WTC11 (cell line): ENCODE data around the gene TMEM54. TPM values are rescaled to one million over a fixed set of nuclear protein-coding genes. Genes with fewer than 3 reads are reported as not detected.

ENCODE experiments used
- ATAC-seq: fragments of 200-7000 bp; cut with Tn5 transposase; 2 replicates; pipeline ENCODE4 v1.10.0; 2021; ENCODE audit warnings: mild to moderate bottlenecking, moderate library complexity
- CTCF ChIA-PET: fragments of 300-600 bp; sonication (Branson Sonifier 250); formaldehyde crosslinking; loops from one replicate; lab custom pipeline; 2021; ENCODE audit warnings: antibody characterized with exemption; lab: Charles Lee
- POLR2A ChIA-PET: fragments of 350-600 bp; sonication (Branson Sonifier 250); formaldehyde crosslinking; loops from one replicate; lab custom pipeline; 2021; ENCODE audit warnings: antibody characterized with exemption; lab: Charles Lee
- DNase-seq: peaks from one replicate; pipeline ENCODE4 v3.0.0; 2021; ENCODE audit warnings: low spot score
- H3K27ac Mint-ChIP-seq: 2 replicates; pipeline ENCODE4 v1.8.0; 2021; ENCODE audit warnings: mixed read lengths
- H3K27me3 Mint-ChIP-seq: 2 replicates; pipeline ENCODE4 v1.8.0; 2021; ENCODE audit warnings: low read depth, mild to moderate bottlenecking, moderate library complexity, mixed read lengths
- H3K36me3 Mint-ChIP-seq: 2 replicates; pipeline ENCODE4 v1.8.0; 2021; ENCODE audit warnings: mixed read lengths
- H3K4me1 Mint-ChIP-seq: 2 replicates; pipeline ENCODE4 v1.8.0; 2022; ENCODE audit warnings: mixed read lengths
- H3K4me3 Mint-ChIP-seq: 2 replicates; pipeline ENCODE4 v1.8.0; 2021; ENCODE audit warnings: mild to moderate bottlenecking, moderate library complexity, mixed read lengths
- H3K9me3 Mint-ChIP-seq: 2 replicates; pipeline ENCODE4 v1.8.0; 2021; ENCODE audit warnings: mixed read lengths
- ELF4 ChIP-seq: sonication (generic); formaldehyde crosslinking; IDR thresholded peaks from 2 replicates; pipeline ENCODE4 v1.8.1; 2022; ENCODE audit warnings: low read depth, mild to moderate bottlenecking, moderate library complexity, missing genetic modification reagents
- EMX1 ChIP-seq: fragments of 250-450 bp; sonication (Bioruptor Pico); IDR thresholded peaks from 2 replicates; pipeline ENCODE4 v1.8.0; 2021; ENCODE audit warnings: mild to moderate bottlenecking
- ETV6 ChIP-seq: sonication (generic); formaldehyde crosslinking; IDR thresholded peaks from 2 replicates; pipeline ENCODE4 v1.8.1; 2022; ENCODE audit warnings: mild to moderate bottlenecking, missing genetic modification reagents
- GABPB1 ChIP-seq: sonication (generic); formaldehyde crosslinking; IDR thresholded peaks from 2 replicates; pipeline ENCODE4 v1.8.1; 2023; ENCODE audit warnings: mild to moderate bottlenecking, missing genetic modification reagents
- GTF2I ChIP-seq: fragments of 250-450 bp; sonication (Bioruptor Pico); conservative IDR thresholded peaks from 2 replicates; pipeline ENCODE4 v1.4.0; 2021; ENCODE audit warnings: mild to moderate bottlenecking
- IRF2 ChIP-seq: sonication (generic); formaldehyde crosslinking; IDR thresholded peaks from 2 replicates; pipeline ENCODE4 v1.8.0; 2022; ENCODE audit warnings: low read depth, missing genetic modification reagents, borderline replicate concordance
- NFYB ChIP-seq: sonication (generic); formaldehyde crosslinking; conservative IDR thresholded peaks from 2 replicates; pipeline ENCODE4 v1.8.0; 2022; ENCODE audit warnings: low read depth, missing genetic modification reagents
- NR1H2 ChIP-seq: sonication (generic); formaldehyde crosslinking; IDR thresholded peaks from 2 replicates; pipeline ENCODE4 v1.9.0; 2021; ENCODE audit warnings: mild to moderate bottlenecking, moderate library complexity, missing genetic modification reagents
- NR3C1 ChIP-seq: sonication (generic); formaldehyde crosslinking; conservative IDR thresholded peaks from 2 replicates; pipeline ENCODE4 v1.8.1; 2023; ENCODE audit warnings: low read depth, mild to moderate bottlenecking, missing genetic modification reagents
- OVOL2 ChIP-seq: fragments of 250-450 bp; sonication (Bioruptor Pico); IDR thresholded peaks from 2 replicates; pipeline ENCODE4 v1.9.0; 2021; ENCODE audit warnings: mild to moderate bottlenecking, borderline replicate concordance
- PRRX2 ChIP-seq: fragments of 250-450 bp; sonication (Bioruptor Pico); IDR thresholded peaks from 2 replicates; pipeline ENCODE4 v1.8.0; 2021; ENCODE audit warnings: mild to moderate bottlenecking
- RELA ChIP-seq: sonication (generic); formaldehyde crosslinking; IDR thresholded peaks from 2 replicates; pipeline ENCODE4 v1.8.1; 2022; ENCODE audit warnings: missing genetic modification reagents, mild to moderate bottlenecking, borderline replicate concordance
- SOX15 ChIP-seq: fragments of 250-450 bp; sonication (Bioruptor Pico); IDR thresholded peaks from 2 replicates; pipeline ENCODE4 v1.9.0; 2021; ENCODE audit warnings: mild to moderate bottlenecking
- TEAD4 ChIP-seq: sonication (generic); formaldehyde crosslinking; IDR thresholded peaks from 2 replicates; pipeline ENCODE4 v1.8.0; 2022; ENCODE audit warnings: mild to moderate bottlenecking, missing genetic modification reagents
- ZNF263 ChIP-seq: sonication (generic); formaldehyde crosslinking; IDR thresholded peaks from 2 replicates; pipeline ENCODE4 v1.8.1; 2022; ENCODE audit warnings: low read depth, mild to moderate bottlenecking, moderate library complexity, missing genetic modification reagents
- ZNF317 ChIP-seq: sonication (generic); formaldehyde crosslinking; IDR thresholded peaks from 2 replicates; pipeline ENCODE4 v1.8.1; 2023; ENCODE audit warnings: low read depth, mild to moderate bottlenecking, moderate library complexity, missing genetic modification reagents, borderline replicate concordance
- total RNA-seq: library from RNA; stranded (reverse); gene quantifications from 3 replicates; pipeline ENCODE4 v1.2.3, GENCODE V29; 2021
- TF ChIP-seq, protein P1 (sequence below): fragments of 250-450 bp; sonication (Bioruptor Pico); IDR thresholded peaks from 2 replicates; pipeline ENCODE4 v1.8.0; 2021; ENCODE audit warnings: mild to moderate bottlenecking
- TF ChIP-seq, protein P2 (sequence below): sonication (generic); formaldehyde crosslinking; IDR thresholded peaks from 2 replicates; pipeline ENCODE4 v1.8.1; 2022; ENCODE audit warnings: mild to moderate bottlenecking, missing genetic modification reagents, moderate library complexity, borderline replicate concordance
- TF ChIP-seq, protein P3 (sequence below): fragments of 250-450 bp; sonication (Bioruptor Pico); IDR thresholded peaks from 2 replicates; pipeline ENCODE4 v1.9.0; 2021; ENCODE audit warnings: mild to moderate bottlenecking
- TF ChIP-seq, protein P4 (sequence below): sonication (generic); formaldehyde crosslinking; IDR thresholded peaks from 2 replicates; pipeline ENCODE4 v1.8.0; 2023; ENCODE audit warnings: mild to moderate bottlenecking, missing genetic modification reagents
- TF ChIP-seq, protein P5 (sequence below): sonication (generic); formaldehyde crosslinking; IDR thresholded peaks from 2 replicates; pipeline ENCODE4 v1.8.1; 2023; ENCODE audit warnings: mild to moderate bottlenecking, missing genetic modification reagents
- TF ChIP-seq, protein P6 (sequence below): sonication (generic); formaldehyde crosslinking; IDR thresholded peaks from 2 replicates; pipeline ENCODE4 v1.8.0; 2023; ENCODE audit warnings: missing genetic modification reagents

The TMEM54 gene
- total RNA-seq, 1 experiment from 2014 or later = 20.7 TPM

DNA sequence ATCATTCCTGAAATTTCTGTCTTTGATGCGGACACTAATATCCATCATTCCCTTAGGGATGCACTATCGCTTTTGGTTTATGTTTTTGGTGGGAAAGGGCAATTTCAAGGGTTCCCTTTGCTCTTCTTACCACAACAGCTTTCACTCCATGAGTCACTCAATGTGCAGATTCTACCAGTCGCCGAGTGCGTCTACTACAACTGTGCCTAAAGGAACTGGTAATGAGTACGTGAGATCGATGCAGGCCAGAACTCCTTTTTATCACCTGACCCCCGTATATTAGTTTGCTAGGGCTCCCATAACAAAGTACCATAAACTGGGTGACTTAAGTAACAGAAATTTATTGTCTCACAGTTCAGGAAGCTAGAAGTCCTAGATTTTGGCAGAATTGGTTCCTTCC, 27.5 kb upstream of the TMEM54 start:
- ATAC-seq (no peak), DNase-seq (no peak)
- peaks cover 23% of the 10 kb centered on the region for H3K4me1 Mint-ChIP-seq
- TF ChIP-seq OVOL2 (CRISPR knock-in tag) (no peak), SOX15 (CRISPR knock-in tag) (no peak)
- H3K27me3 Mint-ChIP-seq = peaks cover 56% of the 10 kb centered on the region
- CTCF ChIA-PET = interaction anchor here (1.3 kb wide), 1 partner anchor 36 kb away, joined by 4 read pairs; no protein-coding TSS in a partner anchor
- H3K36me3 Mint-ChIP-seq = no peaks in the 10 kb centered on the region
- no peak overlapping the region for H3K27ac Mint-ChIP-seq
- H3K4me3 Mint-ChIP-seq = no peak overlapping the region
- no peaks in the 10 kb centered on the region for H3K9me3 Mint-ChIP-seq
- POLR2A ChIA-PET = no interaction called here

DNA sequence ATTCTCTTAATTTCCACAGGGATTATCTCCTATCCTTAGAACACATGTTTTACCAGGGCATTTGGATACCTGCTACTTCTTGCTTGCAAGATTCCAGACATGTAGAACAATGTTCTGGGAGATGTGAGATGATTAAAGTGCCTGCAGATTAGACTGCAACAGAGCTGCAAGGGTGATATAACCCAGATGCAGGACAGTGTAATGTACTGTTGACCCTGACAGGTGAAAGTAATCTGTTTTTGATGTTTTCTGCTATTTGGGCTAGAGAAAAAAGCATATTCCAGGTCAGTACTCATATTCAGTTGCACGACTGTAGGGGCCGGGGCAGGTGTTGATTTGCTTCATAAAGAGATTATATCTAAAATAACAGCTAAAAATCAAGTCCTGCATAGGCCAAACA, 27.1 kb upstream of the TMEM54 start:
- Mint-ChIP-seq H3K27me3 (peaks cover 60% of the 10 kb centered on the region), H3K36me3 (no peaks in the 10 kb centered on the region), H3K27ac (no peak overlapping the region), H3K4me1 (peaks cover 21% of the 10 kb centered on the region), H3K9me3 (no peaks in the 10 kb centered on the region), H3K4me3 (no peak overlapping the region)
- CTCF ChIA-PET = no interaction called here
- DNase-seq (no peak), ATAC-seq (no peak)
- TF ChIP-seq NR3C1 (CRISPR knock-in tag) (no peak), GTF2I (CRISPR knock-in tag) (no peak), NFYB (no peak), ZNF263 (no peak)
- TF ChIP-seq, protein P1, sequence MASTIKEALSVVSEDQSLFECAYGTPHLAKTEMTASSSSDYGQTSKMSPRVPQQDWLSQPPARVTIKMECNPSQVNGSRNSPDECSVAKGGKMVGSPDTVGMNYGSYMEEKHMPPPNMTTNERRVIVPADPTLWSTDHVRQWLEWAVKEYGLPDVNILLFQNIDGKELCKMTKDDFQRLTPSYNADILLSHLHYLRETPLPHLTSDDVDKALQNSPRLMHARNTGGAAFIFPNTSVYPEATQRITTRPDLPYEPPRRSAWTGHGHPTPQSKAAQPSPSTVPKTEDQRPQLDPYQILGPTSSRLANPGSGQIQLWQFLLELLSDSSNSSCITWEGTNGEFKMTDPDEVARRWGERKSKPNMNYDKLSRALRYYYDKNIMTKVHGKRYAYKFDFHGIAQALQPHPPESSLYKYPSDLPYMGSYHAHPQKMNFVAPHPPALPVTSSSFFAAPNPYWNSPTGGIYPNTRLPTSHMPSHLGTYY = no peak
- POLR2A ChIA-PET = no interaction called here

DNA sequence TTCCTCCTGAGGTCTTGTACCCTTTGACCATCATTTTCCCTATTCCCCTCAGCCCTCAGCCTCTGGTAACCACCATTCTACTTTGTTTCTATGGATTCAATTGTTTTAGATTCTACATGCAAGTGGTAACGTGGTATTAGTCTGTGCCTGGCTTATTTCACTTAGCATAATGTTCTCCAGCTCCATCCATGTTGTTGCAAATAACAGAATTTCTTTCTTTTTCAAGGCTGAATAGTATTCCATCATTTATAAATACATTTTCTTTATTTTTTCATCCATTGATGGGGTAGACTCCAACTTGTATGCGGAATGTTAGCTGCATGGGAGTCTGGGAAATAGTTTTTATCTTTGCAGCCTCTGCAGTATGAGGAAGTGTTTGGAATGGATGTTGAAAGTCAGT, 26.3 kb upstream of the TMEM54 start:
- Mint-ChIP-seq H3K27me3 (peaks cover 69% of the 10 kb centered on the region), H3K4me3 (no peak overlapping the region)
- ATAC-seq = no peak

DNA sequence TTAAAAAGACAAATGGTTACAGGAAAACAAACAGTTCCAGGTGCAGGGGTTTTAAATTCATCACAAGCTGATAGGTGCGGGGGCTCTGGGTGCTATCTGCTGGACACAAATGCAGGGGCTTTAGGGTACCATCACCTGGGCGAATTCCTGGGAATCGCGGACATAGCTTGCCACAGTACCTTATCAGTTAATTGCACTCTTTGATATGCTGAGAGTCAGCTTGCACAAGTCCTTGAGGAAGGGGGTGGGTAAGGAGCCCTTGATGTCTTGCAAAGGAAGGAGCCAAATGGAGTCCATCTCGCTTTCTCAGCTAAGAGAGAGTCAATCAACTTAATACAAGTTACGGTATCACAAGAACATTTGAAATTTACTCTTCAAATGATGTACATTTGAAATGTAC, 25.4 kb upstream of the TMEM54 start:
- no peak overlapping the region for H3K27ac Mint-ChIP-seq
- no peak for ATAC-seq
- H3K27me3 Mint-ChIP-seq = peaks cover 78% of the 10 kb centered on the region
- H3K36me3 Mint-ChIP-seq = no peaks in the 10 kb centered on the region
- no peaks in the 10 kb centered on the region for H3K9me3 Mint-ChIP-seq
- H3K4me3 Mint-ChIP-seq = peak overlapping the region; percentile 85
- H3K4me1 Mint-ChIP-seq = peaks cover 21% of the 10 kb centered on the region
- CTCF ChIA-PET = interaction anchor here (0.6 to 3.7 kb wide), 11 partner anchors 7 to 214 kb away, joined by 3 to 29 read pairs (median 7); no protein-coding TSS in a partner anchor
- no peak for DNase-seq
- POLR2A ChIA-PET = interaction anchor here (0.6 to 0.7 kb wide), 3 partner anchors 40 to 1680 kb away, joined by 3 to 6 read pairs (median 4); no protein-coding TSS in a partner anchor
- TF ChIP-seq, protein P2, sequence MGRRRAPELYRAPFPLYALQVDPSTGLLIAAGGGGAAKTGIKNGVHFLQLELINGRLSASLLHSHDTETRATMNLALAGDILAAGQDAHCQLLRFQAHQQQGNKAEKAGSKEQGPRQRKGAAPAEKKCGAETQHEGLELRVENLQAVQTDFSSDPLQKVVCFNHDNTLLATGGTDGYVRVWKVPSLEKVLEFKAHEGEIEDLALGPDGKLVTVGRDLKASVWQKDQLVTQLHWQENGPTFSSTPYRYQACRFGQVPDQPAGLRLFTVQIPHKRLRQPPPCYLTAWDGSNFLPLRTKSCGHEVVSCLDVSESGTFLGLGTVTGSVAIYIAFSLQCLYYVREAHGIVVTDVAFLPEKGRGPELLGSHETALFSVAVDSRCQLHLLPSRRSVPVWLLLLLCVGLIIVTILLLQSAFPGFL = no peak
- TF ChIP-seq ETV6 (no peak), EMX1 (CRISPR knock-in tag) (no peak), NFYB (no peak)
- TF ChIP-seq, protein P3, sequence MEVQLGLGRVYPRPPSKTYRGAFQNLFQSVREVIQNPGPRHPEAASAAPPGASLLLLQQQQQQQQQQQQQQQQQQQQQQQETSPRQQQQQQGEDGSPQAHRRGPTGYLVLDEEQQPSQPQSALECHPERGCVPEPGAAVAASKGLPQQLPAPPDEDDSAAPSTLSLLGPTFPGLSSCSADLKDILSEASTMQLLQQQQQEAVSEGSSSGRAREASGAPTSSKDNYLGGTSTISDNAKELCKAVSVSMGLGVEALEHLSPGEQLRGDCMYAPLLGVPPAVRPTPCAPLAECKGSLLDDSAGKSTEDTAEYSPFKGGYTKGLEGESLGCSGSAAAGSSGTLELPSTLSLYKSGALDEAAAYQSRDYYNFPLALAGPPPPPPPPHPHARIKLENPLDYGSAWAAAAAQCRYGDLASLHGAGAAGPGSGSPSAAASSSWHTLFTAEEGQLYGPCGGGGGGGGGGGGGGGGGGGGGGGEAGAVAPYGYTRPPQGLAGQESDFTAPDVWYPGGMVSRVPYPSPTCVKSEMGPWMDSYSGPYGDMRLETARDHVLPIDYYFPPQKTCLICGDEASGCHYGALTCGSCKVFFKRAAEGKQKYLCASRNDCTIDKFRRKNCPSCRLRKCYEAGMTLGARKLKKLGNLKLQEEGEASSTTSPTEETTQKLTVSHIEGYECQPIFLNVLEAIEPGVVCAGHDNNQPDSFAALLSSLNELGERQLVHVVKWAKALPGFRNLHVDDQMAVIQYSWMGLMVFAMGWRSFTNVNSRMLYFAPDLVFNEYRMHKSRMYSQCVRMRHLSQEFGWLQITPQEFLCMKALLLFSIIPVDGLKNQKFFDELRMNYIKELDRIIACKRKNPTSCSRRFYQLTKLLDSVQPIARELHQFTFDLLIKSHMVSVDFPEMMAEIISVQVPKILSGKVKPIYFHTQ = no peak
- TF ChIP-seq, protein P4, sequence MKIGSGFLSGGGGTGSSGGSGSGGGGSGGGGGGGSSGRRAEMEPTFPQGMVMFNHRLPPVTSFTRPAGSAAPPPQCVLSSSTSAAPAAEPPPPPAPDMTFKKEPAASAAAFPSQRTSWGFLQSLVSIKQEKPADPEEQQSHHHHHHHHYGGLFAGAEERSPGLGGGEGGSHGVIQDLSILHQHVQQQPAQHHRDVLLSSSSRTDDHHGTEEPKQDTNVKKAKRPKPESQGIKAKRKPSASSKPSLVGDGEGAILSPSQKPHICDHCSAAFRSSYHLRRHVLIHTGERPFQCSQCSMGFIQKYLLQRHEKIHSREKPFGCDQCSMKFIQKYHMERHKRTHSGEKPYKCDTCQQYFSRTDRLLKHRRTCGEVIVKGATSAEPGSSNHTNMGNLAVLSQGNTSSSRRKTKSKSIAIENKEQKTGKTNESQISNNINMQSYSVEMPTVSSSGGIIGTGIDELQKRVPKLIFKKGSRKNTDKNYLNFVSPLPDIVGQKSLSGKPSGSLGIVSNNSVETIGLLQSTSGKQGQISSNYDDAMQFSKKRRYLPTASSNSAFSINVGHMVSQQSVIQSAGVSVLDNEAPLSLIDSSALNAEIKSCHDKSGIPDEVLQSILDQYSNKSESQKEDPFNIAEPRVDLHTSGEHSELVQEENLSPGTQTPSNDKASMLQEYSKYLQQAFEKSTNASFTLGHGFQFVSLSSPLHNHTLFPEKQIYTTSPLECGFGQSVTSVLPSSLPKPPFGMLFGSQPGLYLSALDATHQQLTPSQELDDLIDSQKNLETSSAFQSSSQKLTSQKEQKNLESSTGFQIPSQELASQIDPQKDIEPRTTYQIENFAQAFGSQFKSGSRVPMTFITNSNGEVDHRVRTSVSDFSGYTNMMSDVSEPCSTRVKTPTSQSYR (CRISPR knock-in tag) = no peak

More for the DNA sequence above, 26.3 kb upstream of the TMEM54 start:
- DNase-seq = no peak
- H3K27ac Mint-ChIP-seq = no peak overlapping the region
- H3K9me3 Mint-ChIP-seq = no peaks in the 10 kb centered on the region
- H3K4me1 Mint-ChIP-seq = peaks cover 21% of the 10 kb centered on the region
- TF ChIP-seq ELF4 (CRISPR knock-in tag) = no peak
- TF ChIP-seq IRF2 = no peak
- no peak for TF ChIP-seq GABPB1 (CRISPR knock-in tag)
- TF ChIP-seq ZNF317 (CRISPR knock-in tag) = no peak
- no peak for TF ChIP-seq NR1H2 (CRISPR knock-in tag)
- no peak for TF ChIP-seq TEAD4 (CRISPR knock-in tag)
- TF ChIP-seq, protein P5, sequence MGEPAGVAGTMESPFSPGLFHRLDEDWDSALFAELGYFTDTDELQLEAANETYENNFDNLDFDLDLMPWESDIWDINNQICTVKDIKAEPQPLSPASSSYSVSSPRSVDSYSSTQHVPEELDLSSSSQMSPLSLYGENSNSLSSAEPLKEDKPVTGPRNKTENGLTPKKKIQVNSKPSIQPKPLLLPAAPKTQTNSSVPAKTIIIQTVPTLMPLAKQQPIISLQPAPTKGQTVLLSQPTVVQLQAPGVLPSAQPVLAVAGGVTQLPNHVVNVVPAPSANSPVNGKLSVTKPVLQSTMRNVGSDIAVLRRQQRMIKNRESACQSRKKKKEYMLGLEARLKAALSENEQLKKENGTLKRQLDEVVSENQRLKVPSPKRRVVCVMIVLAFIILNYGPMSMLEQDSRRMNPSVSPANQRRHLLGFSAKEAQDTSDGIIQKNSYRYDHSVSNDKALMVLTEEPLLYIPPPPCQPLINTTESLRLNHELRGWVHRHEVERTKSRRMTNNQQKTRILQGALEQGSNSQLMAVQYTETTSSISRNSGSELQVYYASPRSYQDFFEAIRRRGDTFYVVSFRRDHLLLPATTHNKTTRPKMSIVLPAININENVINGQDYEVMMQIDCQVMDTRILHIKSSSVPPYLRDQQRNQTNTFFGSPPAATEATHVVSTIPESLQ (CRISPR knock-in tag) = no peak
- no peak for TF ChIP-seq PRRX2 (CRISPR knock-in tag)
- TF ChIP-seq, protein P6, sequence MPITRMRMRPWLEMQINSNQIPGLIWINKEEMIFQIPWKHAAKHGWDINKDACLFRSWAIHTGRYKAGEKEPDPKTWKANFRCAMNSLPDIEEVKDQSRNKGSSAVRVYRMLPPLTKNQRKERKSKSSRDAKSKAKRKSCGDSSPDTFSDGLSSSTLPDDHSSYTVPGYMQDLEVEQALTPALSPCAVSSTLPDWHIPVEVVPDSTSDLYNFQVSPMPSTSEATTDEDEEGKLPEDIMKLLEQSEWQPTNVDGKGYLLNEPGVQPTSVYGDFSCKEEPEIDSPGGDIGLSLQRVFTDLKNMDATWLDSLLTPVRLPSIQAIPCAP (CRISPR knock-in tag) = no peak
- TF ChIP-seq RELA (CRISPR knock-in tag) = no peak
- no peak for TF ChIP-seq EMX1 (CRISPR knock-in tag)
- CTCF ChIA-PET = interaction anchor here (3.7 kb wide), 1 partner anchor 158 kb away, joined by 29 read pairs; no protein-coding TSS in a partner anchor
- H3K36me3 Mint-ChIP-seq = no peaks in the 10 kb centered on the region
- POLR2A ChIA-PET = interaction anchor here (0.6 kb wide), 1 partner anchor 151 kb away, joined by 3 read pairs; no protein-coding TSS in a partner anchor
